ENCODE data around the gene THADA.

Gene THADA

DNA sequence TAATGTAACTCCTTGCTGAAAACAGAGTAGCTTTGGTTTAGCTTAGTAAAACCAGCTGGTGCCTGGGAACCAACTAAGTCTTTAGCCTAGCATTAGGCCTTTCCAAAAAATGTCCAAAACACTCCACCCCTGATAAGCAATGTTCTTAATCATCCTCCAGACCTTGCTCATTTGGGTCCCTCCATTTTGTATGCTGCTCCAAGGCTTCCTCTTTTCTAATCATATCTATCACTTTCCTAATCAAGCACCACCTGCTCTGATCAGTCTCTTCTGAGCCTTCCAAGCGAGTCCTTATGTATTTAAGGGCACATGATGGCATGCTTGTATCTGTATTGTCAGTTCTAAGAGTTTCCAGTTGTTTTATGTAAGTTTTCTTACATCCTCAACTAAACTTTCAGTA, 23.6 kb downstream of the THADA start:
- no peak for DNase-seq (ENCODE audit: low read depth)
- TF ChIP-seq CTCF (conservative IDR thresholded peaks at IDR 0.05; ENCODE audit: control insufficient read depth, insufficient read depth, low read depth, low read length): no peak
- H3K4me3 ChIP-seq (ENCODE audit: control insufficient read depth, low read depth, low read length): no peak overlapping the region

- no peak for TF ChIP-seq CTCF (conservative IDR thresholded peaks at IDR 0.05; ENCODE audit: control insufficient read depth, insufficient read depth, low read depth, low read length)
- no peak for DNase-seq (ENCODE audit: low read depth)
- no peak overlapping the region for H3K4me3 ChIP-seq (ENCODE audit: control insufficient read depth, low read depth, low read length)
These were observed 25.9 kb downstream of the THADA start for GRCh38 chr2:43569921-43570320.

- TF ChIP-seq CTCF (conservative IDR thresholded peaks at IDR 0.05; ENCODE audit: control insufficient read depth, insufficient read depth, low read depth, low read length): no peak
- H3K4me3 ChIP-seq (ENCODE audit: control insufficient read depth, low read depth, low read length): no peak overlapping the region
- no peak for DNase-seq (ENCODE audit: low read depth)
These were observed 27.6 kb downstream of the THADA start for GRCh38 chr2:43568228-43568627.

- DNase-seq (ENCODE audit: low read depth): no peak
- no peak overlapping the region for H3K4me3 ChIP-seq (ENCODE audit: control insufficient read depth, low read depth, low read length)
- TF ChIP-seq CTCF (conservative IDR thresholded peaks at IDR 0.05; ENCODE audit: control insufficient read depth, insufficient read depth, low read depth, low read length): no peak
These were observed 29.4 kb downstream of the THADA start for GRCh38 chr2:43566461-43566729.

- no peak overlapping the region for H3K4me3 ChIP-seq (ENCODE audit: control insufficient read depth, low read depth, low read length)
- TF ChIP-seq CTCF (conservative IDR thresholded peaks at IDR 0.05; ENCODE audit: control insufficient read depth, insufficient read depth, low read depth, low read length): no peak
- no peak for DNase-seq (ENCODE audit: low read depth)
These were observed 32.2 kb downstream of the THADA start for GRCh38 chr2:43563679-43564078.

DNA sequence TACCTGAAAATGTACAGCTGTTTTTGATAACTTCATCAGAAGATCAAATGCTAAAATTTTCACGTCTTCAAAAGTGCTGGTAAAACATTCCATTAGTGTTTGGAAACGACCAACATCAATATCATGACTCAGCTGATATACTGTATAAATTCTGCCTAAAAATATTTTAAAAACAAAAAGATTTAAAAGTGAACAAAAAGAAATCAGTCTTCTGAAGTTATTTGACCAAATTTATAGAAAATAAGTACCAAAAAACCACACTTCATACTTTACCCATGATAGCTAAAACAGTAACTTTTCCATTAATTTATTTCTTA, 35.6 kb downstream of the THADA start:
- no peak for TF ChIP-seq CTCF (conservative IDR thresholded peaks at IDR 0.05; ENCODE audit: control insufficient read depth, insufficient read depth, low read depth, low read length)
- H3K4me3 ChIP-seq (ENCODE audit: control insufficient read depth, low read depth, low read length): no peak overlapping the region
- DNase-seq (ENCODE audit: low read depth): no peak

GRCh38 chr2:43559391-43560230, 36.2 kb downstream of the THADA start:
- no peak for DNase-seq (ENCODE audit: low read depth)
- no peak overlapping the region for H3K4me3 ChIP-seq (ENCODE audit: control insufficient read depth, low read depth, low read length)
- no peak for TF ChIP-seq CTCF (conservative IDR thresholded peaks at IDR 0.05; ENCODE audit: control insufficient read depth, insufficient read depth, low read depth, low read length)

Data from fibroblast of mammary gland (primary cell).